ENCODE results near the gene TTI1.

Gene TTI1

DNA sequence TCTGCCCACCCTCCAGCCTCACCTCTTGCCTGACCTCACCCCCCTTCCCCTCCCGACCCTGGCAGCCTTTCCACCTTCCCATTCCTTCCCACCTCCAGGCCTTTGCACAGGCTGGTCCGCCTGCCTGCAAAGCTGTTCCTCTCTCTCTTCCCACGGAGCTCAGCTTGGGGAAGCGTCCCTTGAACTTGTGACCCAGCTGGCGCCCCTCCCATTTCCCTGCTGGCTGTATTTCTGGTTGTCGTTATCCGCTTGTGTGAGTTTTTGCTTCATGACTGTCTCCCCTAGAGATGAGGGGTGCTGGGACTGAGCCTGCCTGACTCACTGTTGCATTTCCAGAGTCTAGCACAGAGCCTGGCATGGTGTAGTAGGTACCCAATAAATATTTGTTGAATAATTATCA lies 97.8 kb downstream of the TTI1 start:
- Histone ChIP-seq H3K27me3 (ENCODE audit: control insufficient read depth, insufficient read depth, low read length) (no peaks in the 10 kb centered on the region), H3K9ac (ENCODE audit: low read length) (no peak overlapping the region), H3K4me3 (ENCODE audit: low read depth, low read length) (no peak overlapping the region), H3K4me1 (ENCODE audit: control insufficient read depth, insufficient read depth, low read length) (peaks cover 24% of the 10 kb centered on the region), H3K9me3 (ENCODE audit: control insufficient read depth, insufficient read depth, low read depth, low read length) (no peaks in the 10 kb centered on the region), H3K36me3 (ENCODE audit: control insufficient read depth, insufficient read depth, low read length) (no peaks in the 10 kb centered on the region), H3K27ac (ENCODE audit: low read depth, low read length) (no peak overlapping the region)

DNA sequence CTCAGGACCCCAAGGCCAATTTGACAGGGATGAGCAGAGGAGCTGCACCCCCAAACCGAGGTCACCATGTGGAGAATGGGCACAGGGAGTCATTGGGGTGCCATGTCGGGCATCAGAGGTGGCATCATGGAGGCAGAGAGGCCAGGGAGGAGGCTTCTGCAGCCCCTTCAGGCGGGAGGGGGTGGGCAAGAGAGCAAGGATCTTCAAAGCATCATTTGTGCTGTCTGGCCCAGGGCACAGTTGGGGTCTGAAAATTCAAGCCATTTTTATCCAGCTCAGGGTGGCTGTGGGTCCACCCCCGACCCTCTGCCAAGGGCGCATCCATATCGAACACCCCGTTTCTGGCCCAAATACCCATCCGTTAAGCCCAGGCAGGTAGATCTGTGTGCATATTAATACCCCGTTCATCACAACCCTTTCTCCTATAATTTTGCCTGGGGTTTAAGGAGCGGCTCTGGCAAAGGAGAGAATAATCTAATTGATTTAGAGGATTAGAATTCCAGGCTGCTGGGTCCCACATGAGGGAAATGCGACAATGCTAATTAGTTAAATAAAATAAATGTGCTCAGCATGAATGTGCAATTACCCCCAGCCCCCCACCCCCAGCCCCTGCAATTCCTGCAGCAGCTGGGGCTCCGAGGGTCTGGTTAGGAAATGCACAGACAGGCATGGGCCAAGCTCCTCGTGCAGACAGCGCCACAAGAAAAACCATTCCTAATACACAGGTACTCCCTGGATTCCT lies 98.5 kb downstream of the TTI1 start:
- H3K9ac ChIP-seq (ENCODE audit: low read length): no peak overlapping the region
- H3K9me3 ChIP-seq (ENCODE audit: control insufficient read depth, insufficient read depth, low read depth, low read length): no peaks in the 10 kb centered on the region
- no peaks in the 10 kb centered on the region; the same call in 1 of the 2 replicates for H3K27me3 ChIP-seq (ENCODE audit: control insufficient read depth, insufficient read depth, low read length)
- H3K36me3 ChIP-seq (ENCODE audit: control insufficient read depth, insufficient read depth, low read length): no peaks in the 10 kb centered on the region
- no peak overlapping the region for H3K27ac ChIP-seq (ENCODE audit: low read depth, low read length)
- no peak overlapping the region for H3K4me3 ChIP-seq (ENCODE audit: low read depth, low read length)
- peaks cover 26% of the 10 kb centered on the region for H3K4me1 ChIP-seq (ENCODE audit: control insufficient read depth, insufficient read depth, low read length)

DNA sequence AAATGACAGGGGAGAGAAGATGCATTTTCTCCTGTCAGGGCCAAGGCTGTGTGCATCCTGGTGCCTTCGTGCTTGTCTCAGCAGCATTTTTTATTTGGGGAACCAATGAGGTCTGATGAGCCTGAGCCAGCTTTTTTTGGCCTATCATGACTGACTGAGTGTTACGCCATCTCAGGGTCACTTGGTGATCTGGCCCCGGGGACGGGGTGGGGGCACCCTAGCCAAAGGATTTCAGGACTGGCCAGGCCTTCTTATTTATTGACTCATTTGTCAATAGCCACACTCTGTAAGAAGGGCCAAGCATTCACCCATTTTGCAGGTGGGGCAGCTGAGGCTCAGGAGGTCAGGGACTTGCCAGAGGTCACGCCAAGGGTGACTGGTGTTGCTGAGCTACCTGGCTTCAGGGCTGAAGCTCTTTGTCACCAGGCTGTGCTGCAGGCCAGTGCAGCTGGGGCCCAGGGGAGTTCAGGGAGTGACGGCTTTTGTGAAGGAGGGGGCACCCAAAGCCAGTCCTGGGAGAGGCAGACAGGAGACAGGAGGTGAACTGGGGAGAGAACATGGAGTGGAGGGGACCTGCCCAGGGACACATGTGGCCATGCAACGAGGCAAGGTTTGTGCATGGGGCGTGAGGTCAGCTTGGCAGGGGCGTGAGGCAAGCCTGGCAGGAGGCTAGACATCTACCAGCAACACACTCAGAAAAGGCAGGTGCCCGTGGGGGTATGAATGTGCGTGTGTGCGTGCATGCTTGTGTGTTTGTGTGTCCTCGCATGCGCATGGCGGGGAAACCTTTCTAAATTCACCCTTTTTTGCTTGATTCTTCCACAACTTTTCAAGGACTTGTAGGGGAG lies 99.2 kb downstream of the TTI1 start:
- Histone ChIP-seq H3K27me3 (ENCODE audit: control insufficient read depth, insufficient read depth, low read length) (no peaks in the 10 kb centered on the region; the same call in 1 of the 2 replicates), H3K4me1 (ENCODE audit: control insufficient read depth, insufficient read depth, low read length) (peaks cover 26% of the 10 kb centered on the region), H3K9me3 (ENCODE audit: control insufficient read depth, insufficient read depth, low read depth, low read length) (no peaks in the 10 kb centered on the region), H3K36me3 (ENCODE audit: control insufficient read depth, insufficient read depth, low read length) (no peaks in the 10 kb centered on the region), H3K27ac (ENCODE audit: low read depth, low read length) (no peak overlapping the region), H3K4me3 (ENCODE audit: low read depth, low read length) (no peak overlapping the region), H3K9ac (ENCODE audit: low read length) (no peak overlapping the region)
